Measurements from ENCODE around the gene NAA40.

- no peak for TF ChIP-seq CTCF (conservative IDR thresholded peaks at IDR 0.05 in 1 of 2, IDR thresholded peaks at IDR 0.05 in 1 of 2; ENCODE audit: low read depth in 1 of 2, low read length in 2 of 2)
- TF ChIP-seq EZH2 (IDR thresholded peaks at IDR 0.05; ENCODE audit: low read length, missing control alignments), result no peak
These were observed 32.1 kb downstream of the NAA40 start for GRCh38 chr11:63970902-63971301.
